ENCODE data around the gene BDKRB1. TPM values are rescaled to one million over a fixed set of nuclear protein-coding genes. Genes with fewer than 3 reads are reported as not detected.
A peak's percentile ranks its signal among the peaks of the same experiment; 100 is the strongest.

The BDKRB1 gene
- total and polyA plus RNA-seq, 9 of the 15 experiments (the other 6 are each of a cell fraction or from before 2014, with no cell fraction given): 0.06 to 0.23 (median 0.09) TPM; not detected in 1

- TF ChIP-seq STAT6 (CRISPR knock-in tag; IDR thresholded peaks at IDR 0.05) (no peak), ZBTB34 (CRISPR knock-in tag; IDR thresholded peaks at IDR 0.05) (no peak), ZFX (CRISPR knock-in tag; IDR thresholded peaks at IDR 0.05) (no peak), AFF4 (CRISPR knock-in tag; IDR thresholded peaks at IDR 0.05) (no peak), ZBTB5 (IDR thresholded peaks at IDR 0.05) (0 out of 2 replicates have a peak, but pooled peaks have one; percentile 62), ZBTB40 (IDR thresholded peaks at IDR 0.05) (peak; percentile 74), ZBTB40 (CRISPR knock-in tag; IDR thresholded peaks at IDR 0.05) (no peak)
These were observed 49.5 kb upstream of the BDKRB1 start (continued) for GRCh38 chr14:96206461-96206860.
